ENCODE data around the gene COL5A1.

DNA sequence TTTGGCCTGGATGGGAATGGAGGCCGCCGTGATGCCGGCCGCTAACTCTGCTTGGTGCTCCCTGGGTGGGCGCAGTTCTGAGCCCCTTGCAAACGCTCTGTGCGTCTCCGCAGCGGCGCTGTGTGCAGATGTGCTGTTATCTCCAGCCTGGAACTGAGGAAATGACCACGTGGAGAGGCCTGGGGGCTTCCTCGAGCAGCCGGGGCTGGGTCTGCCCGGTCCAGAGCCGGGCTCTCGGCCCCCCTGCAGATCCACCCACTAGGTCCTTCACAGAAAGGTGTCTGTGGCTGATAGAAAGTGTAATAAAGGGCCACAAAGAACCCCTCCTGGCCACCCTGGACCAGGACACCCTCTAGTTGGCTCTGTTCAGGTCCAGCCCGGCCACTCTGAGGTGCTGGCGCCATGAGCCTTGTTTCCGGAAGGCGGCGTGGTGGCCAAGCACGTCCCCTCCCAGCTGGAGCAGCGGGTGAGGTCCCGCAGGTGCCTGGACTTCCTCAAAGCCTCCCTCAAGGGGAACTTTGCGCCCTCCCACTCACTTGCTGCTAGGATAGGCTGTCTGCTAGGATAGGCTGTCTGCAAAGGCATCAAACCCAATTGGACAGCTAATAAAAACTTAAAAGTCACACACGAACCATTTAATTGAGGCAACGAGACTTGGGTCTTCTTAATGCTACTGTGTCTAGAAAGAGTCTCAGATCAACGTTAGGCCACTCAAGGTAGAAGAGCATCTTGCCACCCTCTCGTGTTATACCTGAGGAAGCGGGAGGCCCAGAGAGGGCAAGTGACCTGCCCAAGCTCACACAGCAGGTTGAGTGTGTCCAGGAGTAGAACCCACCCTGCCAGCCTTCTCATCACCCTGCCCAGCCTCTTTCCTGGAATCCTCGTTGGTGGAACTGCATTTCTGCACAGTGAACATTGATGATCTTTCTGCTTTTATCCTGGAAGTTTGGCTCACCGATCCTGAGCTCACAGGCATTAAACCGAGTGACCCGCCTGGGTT, 129.7 kb downstream of the COL5A1 start:
- no peak for TF ChIP-seq EZH2phosphoT487 (IDR thresholded peaks at IDR 0.05; ENCODE audit: insufficient read depth, low read depth)
- no peak for TF ChIP-seq EZH2 (IDR thresholded peaks at IDR 0.05; ENCODE audit: insufficient read depth, poor library complexity, severe bottlenecking)
